Thoracic aorta endothelial cell (primary cell): ENCODE measurements around the gene LIPC. TPM values are rescaled to one million over a fixed set of nuclear protein-coding genes. Genes with fewer than 3 reads are reported as not detected.

Experiments
- small RNA-seq: library from RNA; depleted of rRNA; stranded (forward); fragments of <200 nt; gene quantifications from one replicate; pipeline ENCODE3, GENCODE V24; 2012
- total RNA-seq: library from RNA; depleted of rRNA; stranded (reverse); fragments of >200 nt; gene quantifications from 2 replicates; pipeline ENCODE4 v1.2.3, GENCODE V29; 2012

LIPC gene
- total RNA-seq, result 0.07 TPM in 1 of 2 replicates, not detected in the other

DNA sequence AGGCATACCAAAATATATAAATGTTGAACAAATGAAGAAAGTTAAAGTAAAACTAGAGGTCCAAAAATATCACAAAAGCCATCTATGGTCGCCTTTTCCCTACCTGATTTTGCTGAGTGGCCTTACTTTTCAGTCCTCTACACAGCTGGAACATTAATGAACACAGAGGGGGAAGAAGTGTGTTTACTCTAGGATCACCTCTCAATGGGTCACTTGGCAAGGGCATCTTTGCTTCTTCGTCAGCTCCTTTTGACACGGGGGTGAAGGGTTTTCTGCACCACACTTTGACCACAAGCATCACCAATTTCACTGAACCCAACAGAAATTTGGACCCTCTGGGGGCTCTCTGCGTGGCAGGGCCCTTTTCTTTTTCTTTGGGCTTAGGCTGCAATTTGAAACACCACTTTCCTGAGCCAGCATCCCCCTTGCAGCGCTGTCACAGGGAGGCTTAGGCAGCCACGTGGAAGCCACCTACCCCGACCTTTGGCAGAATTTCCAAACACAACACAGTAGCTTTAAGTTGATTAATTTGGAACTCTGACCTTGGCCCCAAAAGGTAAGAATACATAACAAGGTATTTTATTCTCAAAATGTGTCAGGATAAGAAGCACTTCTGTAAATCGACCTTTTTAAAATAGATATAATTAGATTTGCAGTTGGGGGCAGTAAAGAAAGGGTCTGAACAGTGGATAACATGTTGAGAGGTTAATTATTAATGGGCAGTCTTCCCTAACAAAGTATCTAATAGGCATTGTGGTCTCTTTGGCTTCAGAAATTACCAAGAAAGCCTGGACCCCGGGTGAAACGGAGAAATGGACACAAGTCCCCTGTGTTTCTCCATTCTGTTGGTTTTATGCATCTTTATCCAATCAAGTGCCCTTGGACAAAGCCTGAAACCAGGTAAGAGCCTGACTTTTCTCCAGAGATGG, at the start of gene LIPC:
LIPC (plus strand) TSS at position 771 of the 929 bp plus-strand sequence; CDS start at position 813, 42 bp downstream.

Small RNA genes within 50 kb of the gene (small RNA-seq; reads per million reads assigned to genes)
- gene AC084781.2, result not detected
